Measurements from ENCODE around the gene SPOCK1.

DNA sequence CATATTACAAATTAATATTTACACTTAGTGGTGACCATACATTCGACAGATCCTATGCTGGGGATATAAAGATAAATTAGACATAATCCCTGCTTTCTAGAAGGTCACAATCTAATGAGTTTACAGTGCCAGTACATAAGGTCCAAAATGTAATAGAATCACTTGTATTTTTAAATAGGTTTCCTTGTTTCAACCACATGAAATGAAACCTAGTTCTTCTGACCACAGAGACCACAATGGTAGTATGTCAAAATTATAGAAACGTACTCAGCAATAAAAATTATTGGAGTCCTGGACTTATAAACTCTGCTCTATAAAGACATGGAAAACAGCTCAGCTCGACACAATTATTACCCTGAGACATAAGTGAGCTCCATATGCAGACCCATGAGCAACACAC, 444.3 kb downstream of the SPOCK1 start:
- TF ChIP-seq EZH2 (IDR thresholded peaks at IDR 0.05; ENCODE audit: insufficient read depth, poor library complexity, severe bottlenecking) (no peak), EZH2phosphoT487 (IDR thresholded peaks at IDR 0.05; ENCODE audit: insufficient read depth, low read depth) (no peak)
